GM21423 (cell line): ENCODE measurements around the gene UBE2C.
"Not testable (repeated sequence)": the region's sequence is repeated elsewhere in the genome, so short reads cannot be mapped to it uniquely, and the experiment has no call there.

Source experiments
- ATAC-seq: cut with Tn5 transposase; IDR thresholded peaks from one replicate; pipeline ENCODE4 v1.9.1; 2021; ENCODE audit warnings: mild to moderate bottlenecking, moderate library complexity; ENCODE audit not compliant: unreplicated experiment

Gene UBE2C

GRCh38 chr20:45797510-45797909 is 14.9 kb upstream of the UBE2C start:
- not testable (repeated sequence) for ATAC-seq

GRCh38 chr20:45797955-45798354 is 14.5 kb upstream of the UBE2C start:
- not testable (repeated sequence) for ATAC-seq

GRCh38 chr20:45798935-45799642 is 13.4 kb upstream of the UBE2C start:
- ATAC-seq: peak; percentile 52

- no peak for ATAC-seq
Observed at GRCh38 chr20:45801851-45802250, 10.6 kb upstream of the UBE2C start.

- no peak for ATAC-seq
Observed at GRCh38 chr20:45810191-45810970, 2.1 kb upstream of the UBE2C start.

GRCh38 chr20:45813006-45813340 is 529 bp downstream of the UBE2C start:
- no peak for ATAC-seq

- ATAC-seq: no peak
Observed at GRCh38 chr20:45813489-45813888, 1.0 kb downstream of the UBE2C start.

GRCh38 chr20:45814314-45814713 is 1.9 kb downstream of the UBE2C start:
- no peak for ATAC-seq

GRCh38 chr20:45816951-45817350 is 4.5 kb downstream of the UBE2C start:
- ATAC-seq: no peak

GRCh38 chr20:45817376-45818194 is 5.1 kb downstream of the UBE2C start:
- ATAC-seq: no peak

- ATAC-seq: no peak
Observed at GRCh38 chr20:45818239-45818638, 5.8 kb downstream of the UBE2C start.

- ATAC-seq: no peak
Observed at GRCh38 chr20:45819466-45819865, 7.0 kb downstream of the UBE2C start.

- ATAC-seq: no peak
Observed at GRCh38 chr20:45821947-45822346, 9.5 kb downstream of the UBE2C start.

GRCh38 chr20:45822857-45823256 is 10.4 kb downstream of the UBE2C start:
- no peak for ATAC-seq

- ATAC-seq: no peak
Observed at GRCh38 chr20:45823949-45824835, 11.7 kb downstream of the UBE2C start.

- no peak for ATAC-seq
Observed at GRCh38 chr20:45826381-45827019, 14.1 kb downstream of the UBE2C start.

- no peak for ATAC-seq
Observed at GRCh38 chr20:45827030-45827652, 14.7 kb downstream of the UBE2C start, which contains the start of gene TNNC2. Gene TNNC2 (minus strand): TSS chr20:45827312. CDS start chr20:45827248, 64 bp downstream.

GRCh38 chr20:45827712-45828111 is 15.3 kb downstream of the UBE2C start:
- ATAC-seq: no peak

GRCh38 chr20:45828589-45828988 is 16.1 kb downstream of the UBE2C start:
- no peak for ATAC-seq
